WI38 (cell line): ENCODE results near the gene F8.
"Not testable (repeated sequence)": the region's sequence is repeated elsewhere in the genome, so short reads cannot be mapped to it uniquely, and the experiment has no call there.

Experiments
- H3K4me3 ChIP-seq: 2 replicates; pipeline ENCODE4 v1.5.1; 2011; ENCODE audit warnings: low read depth, mild to moderate bottlenecking, control low read depth, low read length
- TF ChIP-seq, protein P1 (sequence below): IDR thresholded peaks from 2 replicates; pipeline ENCODE4 v1.5.1; 2012; ENCODE audit warnings: low read depth, mild to moderate bottlenecking, control low read depth, low read length

The F8 gene

DNA sequence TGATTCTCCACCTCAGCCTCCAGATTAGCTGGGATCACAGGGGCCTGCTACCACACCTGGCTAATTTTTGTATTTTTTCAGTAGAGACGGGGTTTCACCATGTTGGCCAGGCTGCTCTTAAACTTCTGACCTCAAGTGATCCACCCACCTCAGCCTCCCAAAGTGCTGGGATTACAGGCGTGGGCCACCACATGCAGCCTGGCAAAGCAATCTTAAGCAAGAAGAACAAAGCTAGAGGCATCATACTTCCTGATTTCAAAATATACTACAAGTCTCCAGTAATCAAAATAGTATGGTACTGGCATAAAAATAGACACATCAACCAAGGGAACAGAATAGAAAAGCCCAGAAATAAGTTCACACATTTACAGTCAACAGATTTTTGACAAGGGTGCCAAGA lies 149.2 kb downstream of the F8 start:
- H3K4me3 ChIP-seq = no peak overlapping the region
- TF ChIP-seq, protein P1, sequence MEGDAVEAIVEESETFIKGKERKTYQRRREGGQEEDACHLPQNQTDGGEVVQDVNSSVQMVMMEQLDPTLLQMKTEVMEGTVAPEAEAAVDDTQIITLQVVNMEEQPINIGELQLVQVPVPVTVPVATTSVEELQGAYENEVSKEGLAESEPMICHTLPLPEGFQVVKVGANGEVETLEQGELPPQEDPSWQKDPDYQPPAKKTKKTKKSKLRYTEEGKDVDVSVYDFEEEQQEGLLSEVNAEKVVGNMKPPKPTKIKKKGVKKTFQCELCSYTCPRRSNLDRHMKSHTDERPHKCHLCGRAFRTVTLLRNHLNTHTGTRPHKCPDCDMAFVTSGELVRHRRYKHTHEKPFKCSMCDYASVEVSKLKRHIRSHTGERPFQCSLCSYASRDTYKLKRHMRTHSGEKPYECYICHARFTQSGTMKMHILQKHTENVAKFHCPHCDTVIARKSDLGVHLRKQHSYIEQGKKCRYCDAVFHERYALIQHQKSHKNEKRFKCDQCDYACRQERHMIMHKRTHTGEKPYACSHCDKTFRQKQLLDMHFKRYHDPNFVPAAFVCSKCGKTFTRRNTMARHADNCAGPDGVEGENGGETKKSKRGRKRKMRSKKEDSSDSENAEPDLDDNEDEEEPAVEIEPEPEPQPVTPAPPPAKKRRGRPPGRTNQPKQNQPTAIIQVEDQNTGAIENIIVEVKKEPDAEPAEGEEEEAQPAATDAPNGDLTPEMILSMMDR = no peak

GRCh38 chrX:154868522-154868921 lies 154.0 kb downstream of the F8 start:
- not testable (repeated sequence) for H3K4me3 ChIP-seq

DNA sequence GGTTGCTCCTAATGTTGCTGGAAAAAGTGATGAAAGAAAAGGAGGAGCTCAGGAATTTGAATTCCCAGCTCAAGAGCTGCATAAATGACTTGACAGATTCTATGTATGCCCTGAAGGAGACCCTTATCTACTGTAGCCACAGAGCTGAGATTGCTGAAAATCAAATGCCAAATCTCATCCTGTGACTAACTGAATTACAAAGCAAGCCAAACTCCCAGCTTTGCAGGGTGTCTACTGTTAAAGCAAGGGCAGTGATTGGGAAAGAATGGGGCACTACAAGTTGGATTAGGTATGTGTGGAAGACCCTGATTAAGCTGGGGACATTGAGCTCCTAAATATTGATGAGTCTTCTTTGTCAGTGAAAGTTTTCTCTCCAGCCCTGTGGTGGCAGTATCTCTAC lies 167.3 kb downstream of the F8 start:
- H3K4me3 ChIP-seq = no peak overlapping the region
- TF ChIP-seq, protein P1 = no peak

- H3K4me3 ChIP-seq = no peak overlapping the region
- TF ChIP-seq, protein P1 = no peak
Observed at GRCh38 chrX:154850957-154851611, 171.4 kb downstream of the F8 start.

GRCh38 chrX:154840856-154841255 lies 181.7 kb downstream of the F8 start:
- no peak overlapping the region for H3K4me3 ChIP-seq
- TF ChIP-seq, protein P1 = no peak

DNA sequence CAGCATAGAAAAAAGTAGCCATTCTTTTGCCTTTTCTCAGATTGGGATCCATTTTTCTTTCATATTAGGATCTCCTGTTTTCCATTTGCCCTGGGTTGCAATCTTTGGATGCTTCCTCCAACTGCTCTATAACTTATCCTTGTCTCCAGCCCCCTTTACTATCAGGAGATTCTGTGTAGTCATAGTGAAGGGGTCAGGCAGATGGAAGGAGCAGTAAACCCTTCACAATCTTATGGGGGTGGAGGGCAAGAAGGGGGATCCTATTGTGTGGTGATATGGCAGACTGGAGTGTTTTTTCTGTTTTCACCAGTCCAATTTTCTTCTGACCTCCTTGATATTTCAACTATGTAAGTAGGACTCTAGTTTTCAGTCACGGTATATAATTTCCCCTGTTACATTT lies 186.4 kb downstream of the F8 start:
- no peak overlapping the region for H3K4me3 ChIP-seq
- TF ChIP-seq, protein P1 = no peak

DNA sequence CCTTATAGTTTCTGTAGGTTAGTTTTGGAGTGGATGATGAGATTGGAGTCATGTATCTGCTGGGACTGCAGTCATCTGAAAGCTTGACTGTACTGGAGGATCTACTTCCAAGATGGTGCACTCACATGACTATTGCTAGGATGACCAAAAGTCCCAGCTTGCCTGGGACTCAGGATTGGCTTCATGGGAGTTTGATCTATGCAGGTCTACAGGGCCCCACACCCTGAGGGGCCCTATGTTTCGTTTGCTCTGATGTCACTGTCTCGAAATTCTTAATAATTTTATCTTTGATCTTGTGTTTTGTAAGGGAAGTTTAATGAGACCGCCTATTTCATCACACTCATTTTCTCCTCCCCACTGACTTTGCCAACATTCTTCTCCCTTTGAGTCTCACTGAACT lies 188.0 kb downstream of the F8 start, which contains the start of gene SMIM9:
TSS of gene SMIM9 (minus strand) at position 101 of the 400 bp plus-strand sequence. CDS start 3,806 bp downstream, outside the sequence.
- TF ChIP-seq, protein P1 = no peak
- no peak within 1 kb of the TSS for H3K4me3 ChIP-seq

DNA sequence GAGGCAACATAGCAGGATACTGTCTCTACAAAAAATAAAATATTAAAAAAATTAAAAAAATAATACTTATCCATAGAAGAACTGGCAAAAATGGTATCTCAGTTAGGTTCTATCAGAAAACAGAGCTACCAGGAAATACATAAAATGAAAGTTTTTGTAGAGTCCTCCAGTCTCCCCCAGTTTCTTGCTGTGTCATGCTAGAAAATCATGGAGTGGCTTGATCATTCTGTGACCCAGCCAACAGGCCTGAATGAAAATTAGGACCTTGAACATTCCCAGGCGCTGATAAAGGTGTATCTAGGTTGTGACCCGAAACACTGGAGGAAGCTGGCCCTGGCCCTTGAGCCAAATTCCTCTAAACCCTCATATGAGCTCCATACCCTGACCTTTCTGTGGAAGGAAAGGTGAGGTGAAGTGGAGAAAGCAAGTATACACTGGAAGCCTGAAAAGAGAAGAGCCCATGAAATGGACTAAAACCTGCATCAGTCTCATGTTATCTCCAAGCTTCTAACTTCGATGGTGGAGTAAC lies 188.7 kb downstream of the F8 start:
- TF ChIP-seq, protein P1 = no peak
- H3K4me3 ChIP-seq = no peak overlapping the region
